ENCODE measurements around the gene CDS2.
"Not testable (repeated sequence)": the region's sequence is repeated elsewhere in the genome, so short reads cannot be mapped to it uniquely, and the experiment has no call there.

Gene CDS2

GRCh38 chr20:5126512-5127203 lies at the start of gene CDS2:
TSS of gene CDS2 (plus strand) at chr20:5127008. CDS start at chr20:5127093, 85 bp downstream.
- Mint-ChIP-seq H3K36me3 (peaks cover 49% of the 10 kb centered on the region), H3K4me1 (peaks cover 32% of the 10 kb centered on the region), H3K4me3 (peak within 1 kb of the TSS; percentile 90), H3K27ac (peak within 1 kb of the TSS; percentile 87), H3K9me3 (no peaks in the 10 kb centered on the region)
- ATAC-seq: peak; percentile 94
- DNase-seq (ENCODE audit: low spot score in 2 of 2): peak; percentile 98 to 100

GRCh38 chr20:5077761-5078387 lies 48.9 kb upstream of the CDS2 start:
- Mint-ChIP-seq H3K9me3 (no peaks in the 10 kb centered on the region), H3K27ac (peak overlapping the region; percentile 77), H3K4me3 (peak overlapping the region; percentile 55), H3K36me3 (peaks cover 6% of the 10 kb centered on the region), H3K4me1 (peaks cover 48% of the 10 kb centered on the region)
- ATAC-seq (peak; percentile 66), DNase-seq (ENCODE audit: low spot score in 2 of 2) (no peak)

- peak overlapping the region; percentile 77 for H3K27ac Mint-ChIP-seq
- peaks cover 6% of the 10 kb centered on the region for H3K36me3 Mint-ChIP-seq
- H3K4me1 Mint-ChIP-seq: peaks cover 48% of the 10 kb centered on the region
These were observed 48.3 kb upstream of the CDS2 start for GRCh38 chr20:5078399-5078958.

GRCh38 chr20:5080384-5080877 lies 46.4 kb upstream of the CDS2 start:
- H3K9me3 Mint-ChIP-seq: no peaks in the 10 kb centered on the region
- peak; percentile 44 for ATAC-seq
- H3K4me3 Mint-ChIP-seq: no peak overlapping the region
- peaks cover 37% of the 10 kb centered on the region for H3K4me1 Mint-ChIP-seq
- no peak for DNase-seq (ENCODE audit: low spot score in 2 of 2)
- peaks cover 6% of the 10 kb centered on the region for H3K36me3 Mint-ChIP-seq
- H3K27ac Mint-ChIP-seq: peak overlapping the region; percentile 77

More at GRCh38 chr20:5078399-5078958, 48.3 kb upstream of the CDS2 start:
- peak overlapping the region; percentile 55 for H3K4me3 Mint-ChIP-seq
- DNase-seq (ENCODE audit: low spot score in 2 of 2) (peak; percentile 47 to 86), ATAC-seq (peak; percentile 97)
- H3K9me3 Mint-ChIP-seq: no peaks in the 10 kb centered on the region

GRCh38 chr20:5085380-5085779 lies 41.4 kb upstream of the CDS2 start:
- DNase-seq (ENCODE audit: low spot score in 2 of 2) (no peak), ATAC-seq (no peak)
- peak overlapping the region; percentile 60 for H3K27ac Mint-ChIP-seq
- H3K4me3 Mint-ChIP-seq: no peak overlapping the region
- H3K36me3 Mint-ChIP-seq: no peaks in the 10 kb centered on the region
- H3K4me1 Mint-ChIP-seq: peaks cover 23% of the 10 kb centered on the region
- H3K9me3 Mint-ChIP-seq: no peaks in the 10 kb centered on the region

- ATAC-seq: no peak
- no peak overlapping the region for H3K4me3 Mint-ChIP-seq
- DNase-seq (ENCODE audit: low spot score in 2 of 2): no peak
- peaks cover 13% of the 10 kb centered on the region for H3K36me3 Mint-ChIP-seq
- H3K9me3 Mint-ChIP-seq: no peaks in the 10 kb centered on the region
- H3K27ac Mint-ChIP-seq: peak overlapping the region; percentile 80
- peaks cover 16% of the 10 kb centered on the region for H3K4me1 Mint-ChIP-seq
These were observed 38.1 kb upstream of the CDS2 start for GRCh38 chr20:5088688-5089087.

- Mint-ChIP-seq H3K36me3 (peaks cover 13% of the 10 kb centered on the region), H3K4me1 (peaks cover 16% of the 10 kb centered on the region), H3K9me3 (no peaks in the 10 kb centered on the region), H3K27ac (peak overlapping the region; percentile 80), H3K4me3 (peak overlapping the region; percentile 0)
- DNase-seq (ENCODE audit: low spot score in 2 of 2): no peak
- peak; percentile 64 for ATAC-seq
These were observed 36.6 kb upstream of the CDS2 start for GRCh38 chr20:5090191-5090590.

- H3K27ac Mint-ChIP-seq: no peak overlapping the region
These were observed 34.9 kb upstream of the CDS2 start for GRCh38 chr20:5091902-5092301.

GRCh38 chr20:5092765-5093339 lies 34.0 kb upstream of the CDS2 start:
- Mint-ChIP-seq H3K4me3 (no peak overlapping the region), H3K36me3 (peaks cover 28% of the 10 kb centered on the region), H3K4me1 (peaks cover 16% of the 10 kb centered on the region), H3K27ac (no peak overlapping the region), H3K9me3 (no peaks in the 10 kb centered on the region)
- no peak for ATAC-seq
- no peak for DNase-seq (ENCODE audit: low spot score in 2 of 2)

More at GRCh38 chr20:5091902-5092301, 34.9 kb upstream of the CDS2 start:
- no peak for ATAC-seq
- Mint-ChIP-seq H3K36me3 (peaks cover 18% of the 10 kb centered on the region), H3K9me3 (no peaks in the 10 kb centered on the region), H3K4me3 (no peak overlapping the region), H3K4me1 (peaks cover 16% of the 10 kb centered on the region)
- DNase-seq (ENCODE audit: low spot score in 2 of 2): no peak

GRCh38 chr20:5095454-5095853 lies 31.4 kb upstream of the CDS2 start:
- DNase-seq (ENCODE audit: low spot score in 2 of 2) (no peak), ATAC-seq (no peak)
- Mint-ChIP-seq H3K4me1 (peaks cover 3% of the 10 kb centered on the region), H3K36me3 (peaks cover 54% of the 10 kb centered on the region), H3K4me3 (no peak overlapping the region), H3K9me3 (no peaks in the 10 kb centered on the region), H3K27ac (peak overlapping the region; percentile 3)

- no peaks in the 10 kb centered on the region for H3K9me3 Mint-ChIP-seq
- peaks cover 58% of the 10 kb centered on the region for H3K36me3 Mint-ChIP-seq
- H3K4me3 Mint-ChIP-seq: no peak overlapping the region
- H3K4me1 Mint-ChIP-seq: peaks cover 5% of the 10 kb centered on the region
- DNase-seq (ENCODE audit: low spot score in 2 of 2) (no peak), ATAC-seq (no peak)
- peak overlapping the region; percentile 80 for H3K27ac Mint-ChIP-seq
These were observed 30.9 kb upstream of the CDS2 start for GRCh38 chr20:5095931-5096330.

GRCh38 chr20:5096463-5096862 lies 30.3 kb upstream of the CDS2 start:
- H3K27ac Mint-ChIP-seq: peak overlapping the region; percentile 80
- no peak for ATAC-seq

GRCh38 chr20:5099009-5099408 lies 27.8 kb upstream of the CDS2 start:
- H3K36me3 Mint-ChIP-seq: peaks cover 77% of the 10 kb centered on the region
- not testable (repeated sequence) for H3K9me3 Mint-ChIP-seq; DNase-seq (ENCODE audit: low spot score in 2 of 2); H3K4me1 Mint-ChIP-seq; ATAC-seq; H3K4me3 Mint-ChIP-seq
- H3K27ac Mint-ChIP-seq: peak overlapping the region; percentile 36

More at GRCh38 chr20:5096463-5096862, 30.3 kb upstream of the CDS2 start:
- Mint-ChIP-seq H3K36me3 (peaks cover 64% of the 10 kb centered on the region), H3K4me1 (peaks cover 5% of the 10 kb centered on the region), H3K9me3 (no peaks in the 10 kb centered on the region), H3K4me3 (no peak overlapping the region)
- DNase-seq (ENCODE audit: low spot score in 2 of 2): no peak

GRCh38 chr20:5099909-5100308 lies 26.9 kb upstream of the CDS2 start:
- not testable (repeated sequence) for ATAC-seq; DNase-seq (ENCODE audit: low spot score in 2 of 2); H3K4me1 Mint-ChIP-seq; H3K9me3 Mint-ChIP-seq; H3K4me3 Mint-ChIP-seq
- Mint-ChIP-seq H3K36me3 (peaks cover 86% of the 10 kb centered on the region), H3K27ac (peak overlapping the region; percentile 36)

- DNase-seq (ENCODE audit: low spot score in 2 of 2) (peak; percentile 61 to 84), ATAC-seq (peak; percentile 69)
- no peaks in the 10 kb centered on the region for H3K9me3 Mint-ChIP-seq
- H3K4me3 Mint-ChIP-seq: no peak overlapping the region
- peaks cover 5% of the 10 kb centered on the region for H3K4me1 Mint-ChIP-seq
- peak overlapping the region; percentile 68 for H3K27ac Mint-ChIP-seq
- peaks cover 95% of the 10 kb centered on the region for H3K36me3 Mint-ChIP-seq
These were observed 26.0 kb upstream of the CDS2 start for GRCh38 chr20:5100684-5101347.

Measured in stimulated activated effector memory CD8-positive, alpha-beta T cell treated with anti-CD3 and anti-CD28 coated beads, Interleukin-12 subunit alpha, Interleukin-12 subunit beta, amount 100 ng/mL, for 72 hours (primary cell).